ENCODE results near the gene SLC10A7. TPM values are rescaled to one million over a fixed set of nuclear protein-coding genes. Genes with fewer than 3 reads are reported as not detected.
A peak's percentile ranks its signal among the peaks of the same experiment; 100 is the strongest.

SLC10A7 gene
- total and polyA plus RNA-seq, 10 of the 15 experiments (the other 5 are each of a cell fraction or from before 2014, with no cell fraction given), result 4.6 to 23.7 (median 15.6) TPM

DNA sequence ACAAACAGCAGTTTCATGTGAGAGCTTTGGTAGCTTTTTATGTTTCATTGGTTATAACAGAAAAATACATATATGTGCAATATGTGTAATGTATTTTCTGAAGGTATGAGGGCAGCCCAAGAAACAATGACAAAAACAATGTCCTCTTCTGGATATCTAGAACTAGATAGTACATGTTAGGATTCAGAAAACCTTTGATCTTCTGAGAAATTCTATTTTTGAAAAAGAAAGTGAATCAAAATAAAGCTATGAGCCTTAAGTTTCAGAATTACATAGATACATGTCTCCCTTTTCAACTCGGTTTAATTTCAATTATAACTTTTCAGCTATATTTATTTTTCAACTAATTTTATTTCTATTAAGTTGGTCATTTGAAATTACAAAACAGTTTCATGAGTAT lies 175.5 kb downstream of the SLC10A7 start:
- SMC1A ChIA-PET (ENCODE audit: uncharacterized antibody, unreplicated experiment), result interaction anchor here (0.7 to 2.6 kb wide), 20 partner anchors 11 to 751 kb away, joined by 3 to 12 read pairs (median 4); no protein-coding TSS in a partner anchor
- TF ChIP-seq, protein P1, sequence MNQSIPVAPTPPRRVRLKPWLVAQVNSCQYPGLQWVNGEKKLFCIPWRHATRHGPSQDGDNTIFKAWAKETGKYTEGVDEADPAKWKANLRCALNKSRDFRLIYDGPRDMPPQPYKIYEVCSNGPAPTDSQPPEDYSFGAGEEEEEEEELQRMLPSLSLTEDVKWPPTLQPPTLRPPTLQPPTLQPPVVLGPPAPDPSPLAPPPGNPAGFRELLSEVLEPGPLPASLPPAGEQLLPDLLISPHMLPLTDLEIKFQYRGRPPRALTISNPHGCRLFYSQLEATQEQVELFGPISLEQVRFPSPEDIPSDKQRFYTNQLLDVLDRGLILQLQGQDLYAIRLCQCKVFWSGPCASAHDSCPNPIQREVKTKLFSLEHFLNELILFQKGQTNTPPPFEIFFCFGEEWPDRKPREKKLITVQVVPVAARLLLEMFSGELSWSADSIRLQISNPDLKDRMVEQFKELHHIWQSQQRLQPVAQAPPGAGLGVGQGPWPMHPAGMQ (IDR thresholded peaks at IDR 0.05; ENCODE audit: borderline replicate concordance), result no peak
- TF ChIP-seq ETV6 (conservative IDR thresholded peaks at IDR 0.05 in 1 of 2, IDR thresholded peaks at IDR 0.05 in 1 of 2; ENCODE audit: borderline replicate concordance in 1 of 2, low read depth in 1 of 2) (no peak), TCF12 (IDR thresholded peaks at IDR 0.05; ENCODE audit: low read depth, low read length) (no peak), STAT3 (IDR thresholded peaks at IDR 0.05; ENCODE audit: low read depth, low read length) (no peak), NFIC (IDR thresholded peaks at IDR 0.05; ENCODE audit: low read depth, low read length) (peak; percentile 50; the same call in 1 of the 2 replicates), CHD2 (IDR thresholded peaks at IDR 0.05; ENCODE audit: borderline replicate concordance, low read depth, low read length) (no peak), JUNB (IDR thresholded peaks at IDR 0.05) (peak; percentile 50; the same call in 1 of the 2 replicates), NR2C2 (IDR thresholded peaks at IDR 0.05; ENCODE audit: borderline replicate concordance, control insufficient read depth, insufficient read length, low read depth) (no peak)
- TF ChIP-seq, protein P2, sequence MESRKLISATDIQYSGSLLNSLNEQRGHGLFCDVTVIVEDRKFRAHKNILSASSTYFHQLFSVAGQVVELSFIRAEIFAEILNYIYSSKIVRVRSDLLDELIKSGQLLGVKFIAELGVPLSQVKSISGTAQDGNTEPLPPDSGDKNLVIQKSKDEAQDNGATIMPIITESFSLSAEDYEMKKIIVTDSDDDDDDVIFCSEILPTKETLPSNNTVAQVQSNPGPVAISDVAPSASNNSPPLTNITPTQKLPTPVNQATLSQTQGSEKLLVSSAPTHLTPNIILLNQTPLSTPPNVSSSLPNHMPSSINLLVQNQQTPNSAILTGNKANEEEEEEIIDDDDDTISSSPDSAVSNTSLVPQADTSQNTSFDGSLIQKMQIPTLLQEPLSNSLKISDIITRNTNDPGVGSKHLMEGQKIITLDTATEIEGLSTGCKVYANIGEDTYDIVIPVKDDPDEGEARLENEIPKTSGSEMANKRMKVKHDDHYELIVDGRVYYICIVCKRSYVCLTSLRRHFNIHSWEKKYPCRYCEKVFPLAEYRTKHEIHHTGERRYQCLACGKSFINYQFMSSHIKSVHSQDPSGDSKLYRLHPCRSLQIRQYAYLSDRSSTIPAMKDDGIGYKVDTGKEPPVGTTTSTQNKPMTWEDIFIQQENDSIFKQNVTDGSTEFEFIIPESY (IDR thresholded peaks at IDR 0.05), result no peak
- TF ChIP-seq, protein P3, sequence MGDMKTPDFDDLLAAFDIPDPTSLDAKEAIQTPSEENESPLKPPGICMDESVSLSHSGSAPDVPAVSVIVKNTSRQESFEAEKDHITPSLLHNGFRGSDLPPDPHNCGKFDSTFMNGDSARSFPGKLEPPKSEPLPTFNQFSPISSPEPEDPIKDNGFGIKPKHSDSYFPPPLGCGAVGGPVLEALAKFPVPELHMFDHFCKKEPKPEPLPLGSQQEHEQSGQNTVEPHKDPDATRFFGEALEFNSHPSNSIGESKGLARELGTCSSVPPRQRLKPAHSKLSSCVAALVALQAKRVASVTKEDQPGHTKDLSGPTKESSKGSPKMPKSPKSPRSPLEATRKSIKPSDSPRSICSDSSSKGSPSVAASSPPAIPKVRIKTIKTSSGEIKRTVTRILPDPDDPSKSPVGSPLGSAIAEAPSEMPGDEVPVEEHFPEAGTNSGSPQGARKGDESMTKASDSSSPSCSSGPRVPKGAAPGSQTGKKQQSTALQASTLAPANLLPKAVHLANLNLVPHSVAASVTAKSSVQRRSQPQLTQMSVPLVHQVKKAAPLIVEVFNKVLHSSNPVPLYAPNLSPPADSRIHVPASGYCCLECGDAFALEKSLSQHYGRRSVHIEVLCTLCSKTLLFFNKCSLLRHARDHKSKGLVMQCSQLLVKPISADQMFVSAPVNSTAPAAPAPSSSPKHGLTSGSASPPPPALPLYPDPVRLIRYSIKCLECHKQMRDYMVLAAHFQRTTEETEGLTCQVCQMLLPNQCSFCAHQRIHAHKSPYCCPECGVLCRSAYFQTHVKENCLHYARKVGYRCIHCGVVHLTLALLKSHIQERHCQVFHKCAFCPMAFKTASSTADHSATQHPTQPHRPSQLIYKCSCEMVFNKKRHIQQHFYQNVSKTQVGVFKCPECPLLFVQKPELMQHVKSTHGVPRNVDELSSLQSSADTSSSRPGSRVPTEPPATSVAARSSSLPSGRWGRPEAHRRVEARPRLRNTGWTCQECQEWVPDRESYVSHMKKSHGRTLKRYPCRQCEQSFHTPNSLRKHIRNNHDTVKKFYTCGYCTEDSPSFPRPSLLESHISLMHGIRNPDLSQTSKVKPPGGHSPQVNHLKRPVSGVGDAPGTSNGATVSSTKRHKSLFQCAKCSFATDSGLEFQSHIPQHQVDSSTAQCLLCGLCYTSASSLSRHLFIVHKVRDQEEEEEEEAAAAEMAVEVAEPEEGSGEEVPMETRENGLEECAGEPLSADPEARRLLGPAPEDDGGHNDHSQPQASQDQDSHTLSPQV (IDR thresholded peaks at IDR 0.05), result no peak
- TF ChIP-seq, protein P4, sequence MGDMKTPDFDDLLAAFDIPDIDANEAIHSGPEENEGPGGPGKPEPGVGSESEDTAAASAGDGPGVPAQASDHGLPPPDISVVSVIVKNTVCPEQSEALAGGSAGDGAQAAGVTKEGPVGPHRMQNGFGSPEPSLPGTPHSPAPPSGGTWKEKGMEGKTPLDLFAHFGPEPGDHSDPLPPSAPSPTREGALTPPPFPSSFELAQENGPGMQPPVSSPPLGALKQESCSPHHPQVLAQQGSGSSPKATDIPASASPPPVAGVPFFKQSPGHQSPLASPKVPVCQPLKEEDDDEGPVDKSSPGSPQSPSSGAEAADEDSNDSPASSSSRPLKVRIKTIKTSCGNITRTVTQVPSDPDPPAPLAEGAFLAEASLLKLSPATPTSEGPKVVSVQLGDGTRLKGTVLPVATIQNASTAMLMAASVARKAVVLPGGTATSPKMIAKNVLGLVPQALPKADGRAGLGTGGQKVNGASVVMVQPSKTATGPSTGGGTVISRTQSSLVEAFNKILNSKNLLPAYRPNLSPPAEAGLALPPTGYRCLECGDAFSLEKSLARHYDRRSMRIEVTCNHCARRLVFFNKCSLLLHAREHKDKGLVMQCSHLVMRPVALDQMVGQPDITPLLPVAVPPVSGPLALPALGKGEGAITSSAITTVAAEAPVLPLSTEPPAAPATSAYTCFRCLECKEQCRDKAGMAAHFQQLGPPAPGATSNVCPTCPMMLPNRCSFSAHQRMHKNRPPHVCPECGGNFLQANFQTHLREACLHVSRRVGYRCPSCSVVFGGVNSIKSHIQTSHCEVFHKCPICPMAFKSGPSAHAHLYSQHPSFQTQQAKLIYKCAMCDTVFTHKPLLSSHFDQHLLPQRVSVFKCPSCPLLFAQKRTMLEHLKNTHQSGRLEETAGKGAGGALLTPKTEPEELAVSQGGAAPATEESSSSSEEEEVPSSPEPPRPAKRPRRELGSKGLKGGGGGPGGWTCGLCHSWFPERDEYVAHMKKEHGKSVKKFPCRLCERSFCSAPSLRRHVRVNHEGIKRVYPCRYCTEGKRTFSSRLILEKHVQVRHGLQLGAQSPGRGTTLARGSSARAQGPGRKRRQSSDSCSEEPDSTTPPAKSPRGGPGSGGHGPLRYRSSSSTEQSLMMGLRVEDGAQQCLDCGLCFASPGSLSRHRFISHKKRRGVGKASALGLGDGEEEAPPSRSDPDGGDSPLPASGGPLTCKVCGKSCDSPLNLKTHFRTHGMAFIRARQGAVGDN (IDR thresholded peaks at IDR 0.05), result no peak

More for the DNA sequence above, 175.5 kb downstream of the SLC10A7 start:
- H3K9ac ChIP-seq (ENCODE audit: control insufficient read depth, insufficient read depth, low read length), result no peak overlapping the region
- H3K27ac ChIP-seq (ENCODE audit: control insufficient read depth, insufficient read depth), result no peak overlapping the region
- peaks cover 13% of the 10 kb centered on the region for H3K4me1 ChIP-seq (ENCODE audit: control insufficient read depth, insufficient read depth, low read length)
- RAD21 ChIA-PET (ENCODE audit: unreplicated experiment), result interaction anchor here (0.7 to 2.0 kb wide), 13 partner anchors 12 to 751 kb away, joined by 3 to 13 read pairs (median 4); no protein-coding TSS in a partner anchor
- no peak for FAIRE-seq
- no peak for DNase-seq (ENCODE audit: low read depth, low spot score)
- BruUV-seq (replicated peaks), result no TSS peak
- no peaks in the 10 kb centered on the region for H3K9me3 ChIP-seq (replicated peaks; ENCODE audit: control insufficient read depth, insufficient read depth, low read length)
- no peaks in the 10 kb centered on the region for H3K27me3 ChIP-seq (replicated peaks in 1 of 2; ENCODE audit: control insufficient read depth in 2 of 2, insufficient read depth in 2 of 2, low read length in 1 of 2)
- ATAC-seq, result peak; percentile 53
- intact Hi-C loops (cut with micrococcal nuclease; ENCODE audit: unreplicated experiment), result loop anchor here (5.0 to 10.0 kb wide), 6 partner anchors 106 to 659 kb away; no protein-coding TSS in a partner anchor
- H3K36me3 ChIP-seq (ENCODE audit: control insufficient read depth in 2 of 2, insufficient read depth in 2 of 2, low read length in 1 of 2), result no peaks in the 10 kb centered on the region
- WGBS (ENCODE audit: insufficient coverage, insufficient replicate concordance, low lambda C conversion rate, missing lambda C conversion rate), result 0% methylated on average over 1 of the region's 1 CpG
- no peaks in the 10 kb centered on the region for H3K79me2 ChIP-seq (ENCODE audit: control insufficient read depth, insufficient read depth, low read length)
- H3K4me3 ChIP-seq, result no peak overlapping the region
- POLR2A ChIA-PET, result interaction anchor here (0.7 to 1.8 kb wide), 3 partner anchors 62 to 174 kb away, joined by 3 to 5 read pairs (median 4); no protein-coding TSS in a partner anchor
- CTCF ChIA-PET, result interaction anchor here (1.0 to 15.2 kb wide), 8 partner anchors 11 to 751 kb away, joined by 3 to 173 read pairs (median 6); no protein-coding TSS in a partner anchor
- no peaks in the 10 kb centered on the region; the same call in 1 of the 2 replicates for H4K20me1 ChIP-seq (ENCODE audit: control insufficient read depth, insufficient read depth)
- in situ Hi-C loops (cut with MboI), result no loop called here
- H2AFZ ChIP-seq (ENCODE audit: control insufficient read depth, low read depth, low read length), result no peak overlapping the region
- H3K4me2 ChIP-seq (ENCODE audit: control insufficient read depth, insufficient read depth), result 0 out of 2 replicates have a peak overlapping the region, but pooled peaks have one; percentile 7
